Measurements from ENCODE around the gene ZNF365.
A peak's percentile ranks its signal among the peaks of the same experiment; 100 is the strongest.

ZNF365 gene

GRCh38 chr10:62373995-62374861 lies at the start of gene ZNF365:
ZNF365 (plus strand) TSS chr10:62374369; CDS start chr10:62376194, 1,825 bp downstream.
- TF ChIP-seq CTCF (IDR thresholded peaks at IDR 0.05; ENCODE audit: low read depth, low read length, missing control alignments), result no peak
- DNase-seq (ENCODE audit: extremely low read depth, low read depth), result no peak
- H3K4me3 ChIP-seq (replicated peaks; ENCODE audit: low read depth, low read length), result peak within 1 kb of the TSS; percentile 52

- DNase-seq (ENCODE audit: extremely low read depth, low read depth), result no peak
Measured at GRCh38 chr10:62326176-62326575, 48.0 kb upstream of the ZNF365 start.

GRCh38 chr10:62327885-62328284 lies 46.3 kb upstream of the ZNF365 start:
- H3K4me3 ChIP-seq (replicated peaks; ENCODE audit: low read depth, low read length), result no peak overlapping the region
- peak; percentile 35 for DNase-seq (ENCODE audit: extremely low read depth, low read depth)
- TF ChIP-seq CTCF (IDR thresholded peaks at IDR 0.05; ENCODE audit: low read depth, low read length, missing control alignments), result no peak

More at GRCh38 chr10:62326176-62326575, 48.0 kb upstream of the ZNF365 start:
- H3K4me3 ChIP-seq (replicated peaks; ENCODE audit: low read depth, low read length), result no peak overlapping the region
- no peak for TF ChIP-seq CTCF (IDR thresholded peaks at IDR 0.05; ENCODE audit: low read depth, low read length, missing control alignments)

- no peak for TF ChIP-seq CTCF (IDR thresholded peaks at IDR 0.05; ENCODE audit: low read depth, low read length, missing control alignments)
- no peak overlapping the region for H3K4me3 ChIP-seq (replicated peaks; ENCODE audit: low read depth, low read length)
- no peak for DNase-seq (ENCODE audit: extremely low read depth, low read depth)
Measured at GRCh38 chr10:62330213-62330612, 44.0 kb upstream of the ZNF365 start.

- no peak overlapping the region for H3K4me3 ChIP-seq (replicated peaks; ENCODE audit: low read depth, low read length)
- DNase-seq (ENCODE audit: extremely low read depth, low read depth), result no peak
- TF ChIP-seq CTCF (IDR thresholded peaks at IDR 0.05; ENCODE audit: low read depth, low read length, missing control alignments), result no peak
Measured at GRCh38 chr10:62332406-62332805, 41.8 kb upstream of the ZNF365 start.

GRCh38 chr10:62333135-62333889 lies 40.9 kb upstream of the ZNF365 start:
- DNase-seq (ENCODE audit: extremely low read depth, low read depth), result no peak
- no peak for TF ChIP-seq CTCF (IDR thresholded peaks at IDR 0.05; ENCODE audit: low read depth, low read length, missing control alignments)
- no peak overlapping the region for H3K4me3 ChIP-seq (replicated peaks; ENCODE audit: low read depth, low read length)

All from HFF-Myc (cell line).